ENCODE results near the gene G0S2. TPM values are rescaled to one million over a fixed set of nuclear protein-coding genes. Genes with fewer than 3 reads are reported as not detected.

Gene G0S2
- total and polyA plus RNA-seq, 10 donors = 12.5 to 126 (median 34.9) TPM

DNA sequence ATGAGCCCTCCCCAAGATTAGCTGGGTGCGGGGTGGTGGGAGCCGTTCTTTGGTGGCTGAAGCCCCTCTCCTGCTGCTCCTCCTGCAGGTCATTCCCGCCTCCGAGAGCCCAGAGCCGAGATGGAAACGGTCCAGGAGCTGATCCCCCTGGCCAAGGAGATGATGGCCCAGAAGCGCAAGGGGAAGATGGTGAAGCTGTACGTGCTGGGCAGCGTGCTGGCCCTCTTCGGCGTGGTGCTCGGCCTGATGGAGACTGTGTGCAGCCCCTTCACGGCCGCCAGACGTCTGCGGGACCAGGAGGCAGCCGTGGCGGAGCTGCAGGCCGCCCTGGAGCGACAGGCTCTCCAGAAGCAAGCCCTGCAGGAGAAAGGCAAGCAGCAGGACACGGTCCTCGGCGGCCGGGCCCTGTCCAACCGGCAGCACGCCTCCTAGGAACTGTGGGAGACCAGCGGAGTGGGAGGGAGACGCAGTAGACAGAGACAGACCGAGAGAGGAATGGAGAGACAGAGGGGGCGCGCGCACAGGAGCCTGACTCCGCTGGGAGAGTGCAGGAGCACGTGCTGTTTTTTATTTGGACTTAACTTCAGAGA, 448 bp downstream of the G0S2 start:
- TF ChIP-seq POLR2A (IDR thresholded peaks at IDR 0.05) = no peak
- TF ChIP-seq, protein P1, sequence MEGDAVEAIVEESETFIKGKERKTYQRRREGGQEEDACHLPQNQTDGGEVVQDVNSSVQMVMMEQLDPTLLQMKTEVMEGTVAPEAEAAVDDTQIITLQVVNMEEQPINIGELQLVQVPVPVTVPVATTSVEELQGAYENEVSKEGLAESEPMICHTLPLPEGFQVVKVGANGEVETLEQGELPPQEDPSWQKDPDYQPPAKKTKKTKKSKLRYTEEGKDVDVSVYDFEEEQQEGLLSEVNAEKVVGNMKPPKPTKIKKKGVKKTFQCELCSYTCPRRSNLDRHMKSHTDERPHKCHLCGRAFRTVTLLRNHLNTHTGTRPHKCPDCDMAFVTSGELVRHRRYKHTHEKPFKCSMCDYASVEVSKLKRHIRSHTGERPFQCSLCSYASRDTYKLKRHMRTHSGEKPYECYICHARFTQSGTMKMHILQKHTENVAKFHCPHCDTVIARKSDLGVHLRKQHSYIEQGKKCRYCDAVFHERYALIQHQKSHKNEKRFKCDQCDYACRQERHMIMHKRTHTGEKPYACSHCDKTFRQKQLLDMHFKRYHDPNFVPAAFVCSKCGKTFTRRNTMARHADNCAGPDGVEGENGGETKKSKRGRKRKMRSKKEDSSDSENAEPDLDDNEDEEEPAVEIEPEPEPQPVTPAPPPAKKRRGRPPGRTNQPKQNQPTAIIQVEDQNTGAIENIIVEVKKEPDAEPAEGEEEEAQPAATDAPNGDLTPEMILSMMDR (IDR thresholded peaks at IDR 0.05 in 8 of 11, conservative IDR thresholded peaks at IDR 0.05 in 3 of 11) = peak in 1 of 11 experiments; percentile 10
- Histone ChIP-seq H3K36me3 (no peaks in the 10 kb centered on the region), H3K27me3 (replicated peaks in 1 of 7) (peaks cover 0 to 62% (median 33%) of the 10 kb centered on the region in 7 donors), H3K4me1 (peaks cover 20 to 48% (median 41%) of the 10 kb centered on the region in 6 donors), H3K4me3 (peak overlapping the region; percentile 29 to 73 (median 42)), H3K9me3 (no peaks in the 10 kb centered on the region), H3K27ac (peak overlapping the region in 7 of 8 donors; percentile 72 to 93 (median 84))
- 3 to 6% (median 4%) methylated on average over 22 to 34 of the region's 34 CpGs for WGBS, 5 donors
- intact Hi-C loops (cut with DNase I; ENCODE audit: low total_unique reads) = no loop called here
- peak; percentile 85 for DNase-seq

DNA sequence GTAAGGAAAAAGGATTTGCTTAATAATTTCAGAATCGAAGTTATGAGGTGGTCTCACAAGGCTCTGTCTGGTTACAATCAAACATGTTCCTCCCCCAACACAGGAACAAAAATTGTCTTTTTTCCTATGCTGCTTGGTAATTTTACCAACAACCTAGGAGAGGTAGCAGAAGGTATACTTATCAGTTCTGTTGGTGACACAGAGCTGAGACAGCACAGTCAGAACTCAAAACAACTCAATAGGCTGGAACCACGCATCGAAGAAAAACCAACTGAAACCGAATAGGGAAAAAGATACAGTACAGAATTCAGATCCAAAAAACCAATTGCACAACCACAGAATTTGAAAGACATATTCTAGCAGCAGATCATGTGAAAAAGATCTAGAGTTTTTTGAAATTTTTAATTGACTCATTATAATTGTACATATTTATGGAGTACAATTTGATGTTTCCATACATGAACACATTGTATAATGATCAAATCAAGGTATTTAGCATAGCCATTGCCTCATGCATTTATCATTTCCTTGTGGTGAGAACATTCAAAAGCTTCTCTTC, 3.8 kb downstream of the G0S2 start:
- 81 to 90% (median 83%) methylated on average over 4 of the region's 4 CpGs for WGBS, 5 donors
- DNase-seq = no peak
- peaks cover 0 to 87% (median 33%) of the 10 kb centered on the region in 7 donors for H3K27me3 ChIP-seq (replicated peaks in 1 of 7)

DNA sequence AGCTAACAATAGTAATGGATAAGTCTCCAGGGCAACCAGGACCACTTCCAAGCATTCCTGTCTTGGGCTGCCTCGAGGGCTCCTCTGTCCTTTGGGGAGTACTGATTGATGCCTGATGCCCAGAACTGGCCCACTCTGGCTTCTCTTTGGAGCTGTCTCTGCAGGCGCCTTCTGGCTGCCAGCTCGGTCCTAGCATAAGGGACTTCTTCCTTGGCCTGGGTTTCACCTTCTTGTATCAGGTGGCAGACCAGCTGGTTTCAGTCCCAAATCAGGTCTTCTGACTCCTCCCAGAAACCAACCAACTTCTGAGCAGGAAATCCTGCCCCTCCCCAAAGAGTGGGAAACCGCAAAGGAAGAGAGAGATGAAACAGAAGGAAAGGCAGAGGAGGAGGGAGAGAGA, 10.6 kb downstream of the G0S2 start:
- H3K36me3 ChIP-seq = no peaks in the 10 kb centered on the region
- TF ChIP-seq, protein P1 (IDR thresholded peaks at IDR 0.05 in 8 of 11, conservative IDR thresholded peaks at IDR 0.05 in 3 of 11) = no peak
- no peak for TF ChIP-seq POLR2A (IDR thresholded peaks at IDR 0.05)
- TF ChIP-seq POLR2AphosphoS5 (IDR thresholded peaks at IDR 0.05) = no peak
- H3K4me1 ChIP-seq = peaks cover 0 to 18% (median 11%) of the 10 kb centered on the region in 6 donors
- H3K9me3 ChIP-seq = no peaks in the 10 kb centered on the region
- intact Hi-C loops (cut with DNase I; ENCODE audit: low total_unique reads) = no loop called here
- no peak for DNase-seq
- H3K27me3 ChIP-seq (replicated peaks in 1 of 7) = peaks cover 0 to 41% (median 0%) of the 10 kb centered on the region in 7 donors
- H3K27ac ChIP-seq = peak overlapping the region in 6 of 8 donors; percentile 20 to 58 (median 46)
- no peak overlapping the region for H3K4me3 ChIP-seq
- WGBS, 5 donors = 38 to 51% (median 40%) methylated on average over 4 of the region's 4 CpGs

More for the DNA sequence above, 3.8 kb downstream of the G0S2 start:
- no peak for TF ChIP-seq POLR2AphosphoS5 (IDR thresholded peaks at IDR 0.05)
- TF ChIP-seq POLR2A (IDR thresholded peaks at IDR 0.05) = no peak
- TF ChIP-seq, protein P1 (IDR thresholded peaks at IDR 0.05 in 8 of 11, conservative IDR thresholded peaks at IDR 0.05 in 3 of 11) = no peak
- intact Hi-C loops (cut with DNase I; ENCODE audit: low total_unique reads) = no loop called here
- H3K4me1 ChIP-seq = peaks cover 7 to 33% (median 25%) of the 10 kb centered on the region in 6 donors
- no peak overlapping the region for H3K4me3 ChIP-seq
- no peaks in the 10 kb centered on the region for H3K36me3 ChIP-seq
- H3K9me3 ChIP-seq = no peaks in the 10 kb centered on the region
- H3K27ac ChIP-seq = no peak overlapping the region

DNA sequence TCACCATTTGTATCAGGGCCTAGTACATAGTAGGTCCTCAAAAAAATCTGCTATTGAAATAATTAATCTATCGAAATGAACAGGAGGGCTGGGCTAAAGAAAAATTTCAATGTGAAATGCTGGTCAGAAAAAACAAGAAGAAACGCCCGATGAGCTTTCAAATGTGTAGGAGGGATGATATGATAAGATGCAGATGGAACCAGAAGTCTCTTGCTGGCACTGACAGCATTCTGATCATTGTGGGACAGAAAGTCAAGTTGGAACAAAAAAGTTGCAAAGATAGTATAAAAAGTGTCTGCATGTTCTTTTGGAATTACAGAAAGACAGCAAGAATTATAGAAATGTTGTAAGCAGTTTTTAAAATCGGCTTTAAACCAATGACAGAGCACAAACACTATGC, 11.1 kb downstream of the G0S2 start:
- no peak for DNase-seq

More for the DNA sequence above, 11.1 kb downstream of the G0S2 start:
- no peak for TF ChIP-seq POLR2A (IDR thresholded peaks at IDR 0.05)
- Histone ChIP-seq H3K4me3 (no peak overlapping the region), H3K9me3 (no peaks in the 10 kb centered on the region), H3K27me3 (replicated peaks in 1 of 7) (peaks cover 0 to 36% (median 0%) of the 10 kb centered on the region in 7 donors), H3K27ac (peak overlapping the region in 6 of 8 donors; percentile 1 to 58 (median 46)), H3K4me1 (peaks cover 0 to 18% (median 11%) of the 10 kb centered on the region in 6 donors), H3K36me3 (no peaks in the 10 kb centered on the region)
- intact Hi-C loops (cut with DNase I; ENCODE audit: low total_unique reads) = no loop called here
- 72 to 81% (median 74%) methylated on average over 4 of the region's 4 CpGs for WGBS, 5 donors

Measured in spleen (tissue), 11 donors.